Skin epidermis (tissue), 12 donors: ENCODE measurements around the gene TBC1D22A.

ENCODE experiments used
- H3K27ac ChIP-seq, 21 experiments: fragments of 200-600 bp; sonication (generic) in 11 of 21; one replicate each; pipeline ENCODE4 v1.5.0; 2020; ENCODE audit warnings: mild to moderate bottlenecking in 3 of 21, inconsistent platforms in 2 of 21, moderate library complexity in 2 of 21
- H3K4me3 ChIP-seq, 7 experiments: fragments of 200-600 bp; sonication (generic) in 2 of 7; one replicate each; pipeline ENCODE4 v1.5.0; 2020; ENCODE audit warnings: inconsistent platforms in 2 of 7, mild to moderate bottlenecking in 2 of 7, moderate library complexity in 1 of 7

The TBC1D22A gene

DNA sequence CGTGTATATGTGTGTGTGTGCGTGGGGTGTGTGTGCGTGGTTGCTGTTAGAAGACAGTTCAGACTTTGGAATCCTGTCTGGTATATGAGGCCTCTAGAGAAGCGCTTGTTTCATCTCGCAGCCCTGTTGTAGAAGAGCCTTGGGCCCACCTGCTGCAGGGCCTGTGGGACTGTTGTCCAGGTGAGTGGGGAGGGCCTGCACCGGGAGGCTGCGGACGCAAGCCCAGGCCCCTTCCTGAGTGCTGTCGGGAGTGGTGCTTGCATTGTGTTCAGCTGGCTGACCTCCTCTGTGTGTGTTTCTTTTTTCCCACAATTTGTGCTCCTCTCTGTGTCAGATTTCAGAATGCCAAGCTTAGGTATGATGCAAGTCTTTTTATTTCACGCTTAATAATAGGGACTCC is 128.4 kb downstream of the TBC1D22A start:
- Histone ChIP-seq H3K27ac (no peak overlapping the region), H3K4me3 (no peak overlapping the region)

- Histone ChIP-seq H3K27ac (no peak overlapping the region), H3K4me3 (no peak overlapping the region)
These were observed 129.0 kb downstream of the TBC1D22A start for GRCh38 chr22:46891382-46891951.

DNA sequence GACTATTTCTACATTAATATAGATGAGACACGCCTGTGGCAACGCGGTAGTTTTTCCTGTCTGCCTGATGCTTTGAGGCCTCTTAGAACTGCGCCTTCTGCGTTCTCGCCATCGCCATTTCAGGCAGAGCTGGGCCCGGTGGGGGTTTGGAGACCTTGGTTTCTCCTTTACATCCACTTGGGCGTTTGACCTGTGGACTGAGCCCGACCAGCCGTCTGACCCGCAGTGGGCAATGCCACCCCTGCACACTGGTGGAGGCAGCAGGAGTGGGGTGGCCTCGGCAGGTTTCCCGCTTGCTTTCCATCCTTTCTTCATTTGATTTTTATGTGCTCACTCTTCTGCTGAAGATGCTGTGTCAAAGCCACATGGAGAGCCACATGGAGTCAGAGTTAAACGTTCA is 130.4 kb downstream of the TBC1D22A start:
- Histone ChIP-seq H3K27ac (no peak overlapping the region), H3K4me3 (no peak overlapping the region)

DNA sequence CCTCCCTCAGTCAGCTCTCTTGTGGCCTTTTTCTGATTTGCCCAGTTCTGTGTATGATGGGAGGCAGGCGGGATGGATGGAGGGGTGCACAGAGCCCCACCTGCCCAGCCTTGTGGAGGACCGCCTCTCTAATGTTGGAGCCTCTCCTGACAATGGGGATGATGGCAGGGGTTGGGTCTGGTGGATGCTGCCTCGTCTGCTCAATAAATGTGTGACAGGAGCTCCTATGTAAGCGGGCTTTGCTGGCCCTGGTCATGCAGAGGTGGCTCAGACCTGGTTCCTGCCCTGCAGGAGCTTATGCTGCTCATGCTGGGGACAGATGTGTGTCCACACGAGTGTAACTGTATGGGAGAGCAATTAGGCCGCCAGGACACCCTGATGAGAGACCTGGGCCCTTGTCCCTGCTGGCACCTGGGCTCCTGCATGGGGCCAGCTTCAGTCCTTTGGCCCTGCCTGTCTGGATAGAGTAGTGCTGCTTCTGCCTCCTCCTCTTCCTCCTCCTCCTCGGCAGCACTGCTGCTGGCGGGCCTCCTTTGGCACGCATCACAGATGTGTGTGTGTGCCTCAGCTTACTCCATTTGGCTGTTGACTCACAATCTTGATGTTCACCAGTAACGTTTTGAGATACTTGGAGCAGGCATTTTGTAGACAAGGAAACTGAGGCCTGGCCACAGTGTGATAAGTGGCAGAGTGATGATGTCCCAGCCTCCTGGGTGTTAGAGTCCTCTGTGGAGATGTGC is 131.0 kb downstream of the TBC1D22A start:
- Histone ChIP-seq H3K27ac (peak overlapping the region in 2 of 21 experiments; percentile 16 to 32), H3K4me3 (no peak overlapping the region)

DNA sequence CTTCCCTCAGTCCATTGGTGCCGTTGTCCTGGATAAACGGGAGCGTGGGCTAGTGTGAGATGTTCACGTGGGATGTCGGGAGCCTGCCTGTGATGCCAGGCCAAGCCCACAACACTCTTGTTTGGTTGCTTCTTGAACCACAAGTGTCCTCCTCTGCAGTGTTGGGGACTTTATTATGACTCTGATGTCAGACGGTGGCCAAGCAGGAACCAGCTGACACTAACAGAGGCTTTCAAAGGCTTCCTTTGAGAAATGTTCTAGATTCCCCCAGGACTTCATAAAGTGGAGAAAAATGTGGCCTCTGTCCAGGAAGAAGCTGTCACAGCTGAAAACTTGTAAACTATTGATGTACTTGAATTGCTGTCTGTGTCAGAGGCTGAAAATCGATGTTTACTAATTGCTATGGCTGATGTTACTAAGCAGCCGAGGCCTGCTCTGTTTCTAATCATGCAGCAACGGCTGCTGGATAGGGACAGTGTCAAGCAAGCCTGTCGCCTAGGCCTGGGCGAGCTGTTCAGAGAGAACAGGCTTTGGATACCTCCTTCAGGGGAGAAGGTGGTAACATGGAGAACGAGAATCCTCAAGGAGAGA is 131.7 kb downstream of the TBC1D22A start:
- H3K27ac ChIP-seq, result peak overlapping the region in 5 of 21 experiments; percentile 12 to 47 (median 28)
- no peak overlapping the region for H3K4me3 ChIP-seq

DNA sequence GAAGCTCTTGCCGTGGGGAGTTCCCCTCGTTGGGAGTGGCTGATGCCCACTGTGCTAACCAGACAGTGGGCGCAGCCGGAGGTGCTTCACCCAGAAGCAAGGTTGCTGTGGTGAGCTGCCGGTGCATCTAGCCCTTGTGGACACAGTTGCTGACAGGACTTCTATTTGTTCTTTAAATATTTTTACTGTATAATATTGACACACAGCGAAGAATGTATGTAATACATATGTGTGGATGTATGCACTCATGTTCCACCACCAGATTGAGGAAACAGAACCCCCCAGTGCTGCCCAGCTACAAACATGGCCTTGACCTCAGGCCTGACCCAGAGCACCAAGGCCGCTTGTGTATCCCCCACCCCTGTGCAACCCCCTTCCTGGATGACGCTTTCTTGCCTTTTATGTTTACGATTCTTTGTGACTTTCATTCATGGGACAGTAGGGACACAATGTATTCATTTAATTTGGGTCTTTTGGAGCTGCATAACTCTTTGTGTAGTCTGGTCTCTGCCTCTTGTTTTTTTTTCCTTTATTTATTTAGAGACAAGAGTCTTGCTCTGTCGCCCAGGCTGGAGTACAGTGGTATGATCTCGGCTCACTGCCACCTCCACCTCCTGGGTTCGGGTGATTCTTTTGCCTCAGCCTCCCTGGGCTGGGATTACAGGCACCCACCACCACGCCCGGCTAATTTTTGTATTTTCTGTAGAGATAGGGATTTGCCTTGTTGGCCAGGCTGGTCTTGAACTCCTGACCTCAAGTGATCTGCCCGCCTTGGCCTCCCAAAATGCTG is 132.6 kb downstream of the TBC1D22A start:
- peak overlapping the region in 3 of 21 experiments; percentile 28 to 47 (median 36) for H3K27ac ChIP-seq
- no peak overlapping the region for H3K4me3 ChIP-seq

GRCh38 chr22:46895753-46896152 is 133.3 kb downstream of the TBC1D22A start:
- no peak overlapping the region for H3K4me3 ChIP-seq
- H3K27ac ChIP-seq, result no peak overlapping the region

- Histone ChIP-seq H3K27ac (no peak overlapping the region), H3K4me3 (no peak overlapping the region)
These were observed 133.7 kb downstream of the TBC1D22A start for GRCh38 chr22:46896166-46896565.

- Histone ChIP-seq H3K27ac (no peak overlapping the region), H3K4me3 (no peak overlapping the region)
These were observed 134.3 kb downstream of the TBC1D22A start for GRCh38 chr22:46896568-46897245.

GRCh38 chr22:46897246-46897623 is 134.8 kb downstream of the TBC1D22A start:
- no peak overlapping the region for H3K27ac ChIP-seq
- H3K4me3 ChIP-seq, result no peak overlapping the region

DNA sequence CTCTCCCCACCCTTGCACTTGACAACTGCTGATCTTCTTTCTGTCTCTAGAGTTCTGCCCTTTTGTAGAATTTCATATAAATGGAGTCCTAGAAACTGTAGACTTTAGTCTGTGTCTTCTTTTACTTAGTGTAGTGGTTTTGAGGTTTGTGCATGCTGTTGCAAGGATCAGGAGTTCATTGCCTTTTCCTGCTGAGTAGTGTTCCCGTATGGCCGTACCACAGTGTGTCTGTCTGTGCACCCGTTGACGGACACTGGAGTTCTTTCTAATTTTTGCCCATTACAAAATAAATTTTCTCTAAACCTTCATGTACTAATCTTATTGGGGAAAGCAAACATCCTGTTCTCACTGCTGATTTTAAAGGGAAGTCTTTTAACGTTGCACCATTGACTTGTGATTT is 138.1 kb downstream of the TBC1D22A start:
- Histone ChIP-seq H3K4me3 (no peak overlapping the region), H3K27ac (no peak overlapping the region)

DNA sequence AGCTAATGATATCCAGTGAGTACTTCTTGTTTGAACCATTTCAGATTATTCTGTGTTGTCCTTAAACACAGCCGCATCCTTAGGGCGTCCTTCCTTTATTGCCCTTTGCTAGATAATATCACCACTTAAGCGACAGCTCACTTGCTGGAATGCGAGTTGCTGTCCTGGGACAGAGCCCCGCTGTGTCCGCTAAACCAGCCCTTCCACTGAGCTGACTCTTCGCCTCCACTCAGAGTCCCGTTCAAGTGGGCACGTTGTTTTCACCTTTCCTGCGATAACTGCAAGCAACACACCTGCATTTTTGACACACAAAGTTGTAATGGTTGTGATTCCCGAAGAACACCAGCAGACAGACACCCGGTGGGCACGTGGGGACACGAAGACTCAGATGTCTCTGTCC is 140.0 kb downstream of the TBC1D22A start:
- Histone ChIP-seq H3K27ac (no peak overlapping the region), H3K4me3 (no peak overlapping the region)

DNA sequence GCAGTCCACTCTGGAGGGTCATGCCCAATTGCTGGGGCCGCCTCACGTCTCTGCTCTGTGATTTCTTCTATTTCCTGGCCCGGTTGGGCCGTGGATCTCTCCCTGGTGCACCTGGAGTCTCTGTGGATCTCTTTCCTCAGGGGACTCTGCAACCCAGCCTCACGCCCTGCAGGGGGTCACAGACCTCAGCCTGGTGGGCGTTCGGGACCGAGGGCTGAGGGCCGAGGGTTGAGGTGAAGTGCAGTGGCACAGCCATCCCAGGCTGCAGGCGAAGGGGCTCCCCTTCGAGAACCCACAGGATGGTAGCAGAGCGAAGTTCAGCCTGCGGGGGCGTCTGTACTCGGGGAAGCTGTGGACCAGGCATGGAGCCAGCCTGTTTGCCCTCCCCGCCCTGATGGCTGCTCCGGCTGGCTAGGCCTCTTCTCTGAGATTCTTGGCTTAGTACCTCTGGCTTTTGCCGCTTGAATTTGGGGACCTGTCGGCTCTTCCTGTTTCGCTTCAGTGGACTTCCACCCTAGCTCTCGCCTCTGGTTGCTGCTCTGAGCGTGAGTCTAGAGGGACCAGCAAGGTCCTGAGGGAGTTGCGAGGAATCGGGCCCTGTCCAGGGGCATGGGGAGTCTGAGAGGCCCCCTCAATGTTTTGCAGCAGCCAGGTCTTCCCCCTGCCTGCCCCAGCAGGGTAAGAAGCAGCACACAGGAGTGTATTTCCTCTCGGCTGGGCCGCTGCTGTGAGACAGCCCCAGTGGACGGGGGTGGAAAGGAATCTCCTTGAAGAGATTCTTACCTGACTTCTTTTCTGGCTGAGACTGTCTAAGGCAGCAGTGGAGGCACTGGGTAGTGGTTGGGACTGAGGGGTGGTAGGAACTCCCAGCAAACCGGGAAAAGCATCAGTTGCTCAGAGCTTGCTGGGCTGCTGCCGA is 140.8 kb downstream of the TBC1D22A start:
- Histone ChIP-seq H3K27ac (no peak overlapping the region), H3K4me3 (no peak overlapping the region)

GRCh38 chr22:46905415-46905814 is 143.0 kb downstream of the TBC1D22A start:
- Histone ChIP-seq H3K4me3 (no peak overlapping the region), H3K27ac (no peak overlapping the region)

DNA sequence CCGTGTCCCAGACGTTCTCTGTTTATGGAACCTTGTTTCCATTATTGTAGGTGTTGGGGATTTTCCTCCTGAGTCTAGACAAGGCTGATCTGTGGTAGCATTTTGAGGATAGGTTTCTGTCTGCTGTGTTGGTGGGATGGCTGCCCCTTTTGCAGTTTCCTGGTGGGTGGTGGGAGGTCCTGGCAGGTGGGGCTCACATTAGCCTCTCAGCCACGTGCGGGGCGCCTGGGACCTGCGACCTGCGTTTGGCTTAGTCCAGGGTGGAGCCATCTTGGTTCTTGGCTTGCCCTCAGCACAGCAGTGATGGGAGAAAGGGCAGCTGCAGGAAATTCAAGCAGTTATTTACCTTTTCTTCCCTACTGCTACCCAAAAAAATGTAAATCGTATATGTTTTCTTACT is 143.4 kb downstream of the TBC1D22A start:
- Histone ChIP-seq H3K4me3 (no peak overlapping the region), H3K27ac (no peak overlapping the region)

DNA sequence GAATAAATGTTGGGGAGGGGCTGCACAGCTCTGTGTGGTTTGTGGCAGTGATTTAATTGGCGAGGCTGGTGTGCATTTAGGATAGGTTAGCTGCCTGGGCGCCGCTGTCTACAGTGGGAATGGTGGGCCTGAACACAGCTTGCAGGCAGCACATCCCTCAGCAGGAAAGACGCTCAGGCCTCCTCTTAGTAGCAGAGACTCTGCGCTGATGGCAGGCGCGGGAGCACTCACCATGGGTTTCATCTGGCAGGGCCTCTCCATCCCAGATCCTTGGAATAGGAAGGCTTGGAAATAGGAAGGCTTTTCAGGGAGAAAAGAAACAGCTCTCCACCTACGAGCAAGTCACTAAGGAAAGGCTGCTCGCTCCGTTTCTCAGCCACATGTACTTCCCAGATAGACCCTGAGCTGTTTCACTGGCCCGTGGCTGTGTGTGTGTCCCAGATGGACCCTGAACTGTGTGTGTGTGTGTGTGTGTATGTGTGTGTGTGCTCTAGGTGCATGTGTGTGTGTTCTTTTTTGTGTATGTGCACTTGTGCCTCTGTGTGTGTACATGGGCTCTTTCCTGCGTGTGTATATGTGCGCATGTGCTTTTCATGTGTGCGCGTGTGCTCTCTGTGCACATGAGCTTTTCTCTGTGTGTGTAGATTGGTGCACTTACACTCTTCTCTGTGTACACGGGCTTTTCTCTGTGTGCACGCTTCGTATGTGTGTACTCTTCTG is 144.0 kb downstream of the TBC1D22A start:
- H3K27ac ChIP-seq, result no peak overlapping the region
- H3K4me3 ChIP-seq, result no peak overlapping the region

- Histone ChIP-seq H3K27ac (no peak overlapping the region), H3K4me3 (no peak overlapping the region)
These were observed 145.1 kb downstream of the TBC1D22A start for GRCh38 chr22:46907241-46908215.
